Measurements from ENCODE around the gene AIPL1.

DNA sequence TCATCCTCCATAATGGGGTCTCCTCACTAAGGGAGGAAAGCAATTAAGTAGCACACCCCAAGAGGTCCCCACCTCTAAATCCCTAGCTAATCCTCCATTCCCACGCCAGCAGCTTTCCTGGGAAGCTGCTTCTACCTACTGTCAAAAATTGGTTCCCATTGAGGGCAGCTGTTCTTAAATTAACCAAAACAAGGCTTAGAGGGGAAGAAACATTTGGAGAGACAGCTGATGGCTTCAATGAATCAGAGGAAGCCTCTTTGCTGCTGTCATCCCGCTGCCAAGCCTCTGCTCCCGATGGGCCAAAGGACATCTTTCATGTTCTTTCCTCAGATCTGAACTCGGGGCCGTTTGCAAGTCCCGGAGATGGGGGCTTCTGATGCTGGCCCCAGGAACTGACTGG lies 26.6 kb downstream of the AIPL1 start:
- TF ChIP-seq, protein P1, sequence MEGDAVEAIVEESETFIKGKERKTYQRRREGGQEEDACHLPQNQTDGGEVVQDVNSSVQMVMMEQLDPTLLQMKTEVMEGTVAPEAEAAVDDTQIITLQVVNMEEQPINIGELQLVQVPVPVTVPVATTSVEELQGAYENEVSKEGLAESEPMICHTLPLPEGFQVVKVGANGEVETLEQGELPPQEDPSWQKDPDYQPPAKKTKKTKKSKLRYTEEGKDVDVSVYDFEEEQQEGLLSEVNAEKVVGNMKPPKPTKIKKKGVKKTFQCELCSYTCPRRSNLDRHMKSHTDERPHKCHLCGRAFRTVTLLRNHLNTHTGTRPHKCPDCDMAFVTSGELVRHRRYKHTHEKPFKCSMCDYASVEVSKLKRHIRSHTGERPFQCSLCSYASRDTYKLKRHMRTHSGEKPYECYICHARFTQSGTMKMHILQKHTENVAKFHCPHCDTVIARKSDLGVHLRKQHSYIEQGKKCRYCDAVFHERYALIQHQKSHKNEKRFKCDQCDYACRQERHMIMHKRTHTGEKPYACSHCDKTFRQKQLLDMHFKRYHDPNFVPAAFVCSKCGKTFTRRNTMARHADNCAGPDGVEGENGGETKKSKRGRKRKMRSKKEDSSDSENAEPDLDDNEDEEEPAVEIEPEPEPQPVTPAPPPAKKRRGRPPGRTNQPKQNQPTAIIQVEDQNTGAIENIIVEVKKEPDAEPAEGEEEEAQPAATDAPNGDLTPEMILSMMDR (IDR thresholded peaks at IDR 0.05; ENCODE audit: low read length): no peak
- TF ChIP-seq EZH2 (IDR thresholded peaks at IDR 0.05; ENCODE audit: borderline replicate concordance, low read length): no peak

All from OCI-LY1 (cell line).